ENCODE measurements around the gene BBS1.

BBS1 gene

GRCh38 chr11:66549696-66550095 lies 39.3 kb downstream of the BBS1 start:
- DNase-seq (ENCODE audit: low read depth in 2 of 2) = no peak

GRCh38 chr11:66550887-66551286 lies 40.5 kb downstream of the BBS1 start:
- DNase-seq (ENCODE audit: low read depth in 2 of 2) = no peak

- no peak for DNase-seq (ENCODE audit: low read depth in 2 of 2)
These were observed 44.2 kb downstream of the BBS1 start for GRCh38 chr11:66554602-66555001.

GRCh38 chr11:66555416-66555815 lies 45.0 kb downstream of the BBS1 start:
- no peak for DNase-seq (ENCODE audit: low read depth in 2 of 2)

- DNase-seq (ENCODE audit: low read depth in 2 of 2) = no peak
These were observed 45.7 kb downstream of the BBS1 start for GRCh38 chr11:66556086-66556485.

- DNase-seq (ENCODE audit: low read depth in 2 of 2) = no peak
These were observed 47.4 kb downstream of the BBS1 start for GRCh38 chr11:66557733-66558326.

GRCh38 chr11:66559142-66559865 lies 48.9 kb downstream of the BBS1 start:
- DNase-seq (ENCODE audit: low read depth in 2 of 2) = no peak

- no peak for DNase-seq (ENCODE audit: low read depth in 2 of 2)
These were observed 49.6 kb downstream of the BBS1 start for GRCh38 chr11:66559866-66560676.

- no peak for DNase-seq (ENCODE audit: low read depth in 2 of 2)
These were observed 50.9 kb downstream of the BBS1 start for GRCh38 chr11:66561178-66561974.

GRCh38 chr11:66561975-66562248 lies 51.5 kb downstream of the BBS1 start:
- no peak for DNase-seq (ENCODE audit: low read depth in 2 of 2)

GRCh38 chr11:66562275-66562674 lies 51.8 kb downstream of the BBS1 start:
- no peak for DNase-seq (ENCODE audit: low read depth in 2 of 2)

GRCh38 chr11:66562907-66563583 lies 52.6 kb downstream of the BBS1 start:
- no peak for DNase-seq (ENCODE audit: low read depth in 2 of 2)

GRCh38 chr11:66563832-66564231 lies 53.4 kb downstream of the BBS1 start:
- DNase-seq (ENCODE audit: low read depth in 2 of 2) = no peak

GRCh38 chr11:66564538-66564937 lies 54.1 kb downstream of the BBS1 start:
- DNase-seq (ENCODE audit: low read depth in 2 of 2) = no peak

- no peak for DNase-seq (ENCODE audit: low read depth in 2 of 2)
These were observed 54.5 kb downstream of the BBS1 start for GRCh38 chr11:66564984-66565383.

GRCh38 chr11:66566221-66566620 lies 55.8 kb downstream of the BBS1 start:
- no peak for DNase-seq (ENCODE audit: low read depth in 2 of 2)

GRCh38 chr11:66567787-66568123 lies 57.3 kb downstream of the BBS1 start:
- no peak for DNase-seq (ENCODE audit: low read depth in 2 of 2)

GRCh38 chr11:66568124-66568916 lies 57.9 kb downstream of the BBS1 start, which contains the start of gene CTSF:
Gene CTSF (minus strand): TSS chr11:66568606. CDS start chr11:66568486, 120 bp downstream.
- DNase-seq (ENCODE audit: low read depth in 2 of 2) = peak; percentile 26 to 62

GRCh38 chr11:66569076-66569475 lies 58.6 kb downstream of the BBS1 start:
- no peak for DNase-seq (ENCODE audit: low read depth in 2 of 2)

GRCh38 chr11:66570079-66570849 lies 59.8 kb downstream of the BBS1 start:
- no peak for DNase-seq (ENCODE audit: low read depth in 2 of 2)

Data from stimulated activated CD8-positive, alpha-beta memory T cell treated with anti-CD3 and anti-CD28 coated beads, Interleukin-7, amount 100 ng/mL, for 4 hours (primary cell).